Muscle layer of duodenum (tissue), 2 donors: Measurements from ENCODE around the gene CCDC47.

Experiments used
- H3K27ac ChIP-seq: one replicate; pipeline ENCODE4 v1.7.0; 2013; ENCODE audit warnings: mild to moderate bottlenecking, low read length
- H3K27me3 ChIP-seq: one replicate; pipeline ENCODE4 v1.7.0; 2013; ENCODE audit warnings: low read depth, mild to moderate bottlenecking, control low read depth, low read length
- H3K36me3 ChIP-seq, 2 donors: one replicate each; pipeline ENCODE4 v1.7.0; 2013; ENCODE audit warnings: low read length in 2 of 2, control low read depth in 1 of 2, mild to moderate bottlenecking in 1 of 2; ENCODE audit not compliant: insufficient read depth in 2 of 2, control insufficient read depth in 1 of 2
- H3K4me1 ChIP-seq, 2 donors: one replicate each; pipeline ENCODE4 v1.7.0; 2013; ENCODE audit warnings: low read length in 2 of 2, mild to moderate bottlenecking in 2 of 2, control low read depth in 1 of 2, moderate library complexity in 1 of 2; ENCODE audit not compliant: insufficient read depth in 2 of 2, control insufficient read depth in 1 of 2
- H3K4me3 ChIP-seq, 2 donors: one replicate each; pipeline ENCODE4 v1.7.0; 2013; ENCODE audit warnings: low read length in 2 of 2, low read depth in 1 of 2, mild to moderate bottlenecking in 1 of 2
- H3K9me3 ChIP-seq, 2 donors: one replicate each; pipeline ENCODE4 v1.7.0; 2013; ENCODE audit warnings: low read length in 2 of 2, control low read depth in 1 of 2, mild to moderate bottlenecking in 1 of 2; ENCODE audit not compliant: control insufficient read depth in 1 of 2
- donor health status: healthy.

CCDC47 gene

DNA sequence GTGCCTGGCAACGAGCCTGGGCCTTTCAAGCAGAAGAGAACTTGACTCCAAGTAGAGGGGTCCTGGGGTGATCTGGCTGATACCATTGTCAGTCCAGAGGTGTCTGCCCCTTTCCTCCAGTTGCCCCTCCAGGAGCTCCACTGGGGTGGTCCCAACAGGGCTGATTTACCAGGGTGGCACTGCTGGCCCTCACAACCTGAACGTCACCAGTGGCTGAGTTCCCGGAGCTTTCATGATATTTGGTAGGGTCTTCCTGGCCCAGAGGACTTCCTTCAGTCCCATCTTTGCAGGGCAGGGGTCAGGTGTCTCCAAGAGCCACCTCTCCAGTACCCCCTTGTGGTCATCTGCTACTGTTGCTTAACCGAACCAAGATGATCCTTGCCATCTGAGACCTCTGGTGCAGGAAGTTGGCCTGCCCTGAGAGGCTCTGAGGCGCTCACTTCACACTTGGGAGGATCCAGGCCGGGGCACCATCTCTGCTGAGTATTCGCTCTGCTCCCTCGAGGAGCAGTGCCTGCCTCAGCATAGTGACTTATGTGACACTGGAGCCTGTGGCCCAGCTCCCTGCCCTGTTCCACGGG lies 76.9 kb downstream of the CCDC47 start:
- no peak overlapping the region for H3K27ac ChIP-seq
- H3K36me3 ChIP-seq: peaks cover 21 to 28% of the 10 kb centered on the region in 2 donors
- H3K4me3 ChIP-seq: no peak overlapping the region
- H3K27me3 ChIP-seq: no peaks in the 10 kb centered on the region
- no peaks in the 10 kb centered on the region for H3K9me3 ChIP-seq
- H3K4me1 ChIP-seq: peaks cover 0 to 27% of the 10 kb centered on the region in 2 donors

DNA sequence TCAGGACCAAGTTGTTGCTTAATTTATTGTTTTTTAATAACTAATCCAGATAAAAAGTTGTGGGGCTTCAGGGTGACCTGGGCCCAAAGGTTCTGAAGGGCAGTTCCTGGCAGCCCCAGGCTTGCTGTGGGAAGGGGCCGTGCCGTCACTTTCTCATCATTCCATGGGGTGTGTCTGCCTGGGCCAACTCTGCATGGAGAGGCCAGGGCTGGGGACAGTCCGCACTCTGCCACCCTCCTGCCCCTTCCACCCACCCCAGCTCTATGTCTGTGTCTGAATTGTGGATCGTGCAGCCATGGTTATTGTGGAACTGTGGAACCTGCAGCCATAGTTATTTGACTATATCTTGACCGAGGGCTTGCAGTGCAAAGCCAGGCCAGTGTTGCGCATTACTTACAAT lies 77.5 kb downstream of the CCDC47 start:
- no peak overlapping the region for H3K27ac ChIP-seq
- H3K4me3 ChIP-seq: no peak overlapping the region
- peaks cover 0 to 21% of the 10 kb centered on the region in 2 donors for H3K4me1 ChIP-seq
- H3K9me3 ChIP-seq: no peaks in the 10 kb centered on the region
- peaks cover 27 to 34% of the 10 kb centered on the region in 2 donors for H3K36me3 ChIP-seq
- H3K27me3 ChIP-seq: no peaks in the 10 kb centered on the region
